ENCODE measurements around the gene ADPRHL1.
"Not testable (repeated sequence)": the region's sequence is repeated elsewhere in the genome, so short reads cannot be mapped to it uniquely, and the experiment has no call there.

The ADPRHL1 gene

DNA sequence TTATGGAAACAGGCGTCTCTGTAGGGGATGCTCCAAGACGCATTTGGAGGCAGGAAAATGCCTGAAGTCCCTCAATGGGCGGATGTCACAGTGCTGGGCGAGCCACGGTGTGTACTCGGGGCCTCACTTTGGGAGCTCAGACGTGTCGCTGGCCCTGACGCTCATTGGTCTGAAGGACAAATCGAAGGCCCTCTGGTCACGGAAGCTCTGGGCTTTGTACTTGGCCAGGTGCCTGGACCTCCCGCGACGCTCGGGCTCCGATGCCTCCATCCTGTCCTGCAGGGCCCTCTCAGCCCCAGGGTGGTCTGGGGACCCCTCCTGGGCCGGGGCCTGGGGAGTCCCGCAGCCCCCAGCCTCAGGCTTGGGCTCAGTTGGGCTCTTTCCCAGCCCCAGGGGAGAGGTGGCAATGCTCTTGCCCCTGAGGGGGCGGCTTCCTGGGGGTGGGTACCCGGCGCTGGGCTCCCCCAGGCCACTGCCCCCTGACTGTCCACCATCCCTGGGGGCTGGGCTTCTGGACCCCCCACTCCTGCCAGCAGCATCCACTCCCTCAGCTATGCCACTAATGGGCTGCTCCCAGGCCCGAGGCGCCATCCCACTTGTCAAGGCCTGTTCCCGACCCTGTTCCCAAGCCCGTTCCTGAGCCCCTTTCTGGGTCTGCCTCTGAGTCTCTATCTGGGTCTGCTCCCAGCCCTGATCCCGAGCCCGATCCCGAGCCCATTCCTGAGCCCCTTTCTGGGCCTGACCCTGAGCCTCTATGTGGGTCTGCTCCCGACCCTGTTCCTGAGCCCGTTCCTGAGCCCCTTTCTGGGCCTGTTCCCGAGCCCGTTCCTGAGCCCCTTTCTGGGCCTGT is 49.8 kb downstream of the ADPRHL1 start:
- DNase-seq (no peak), ATAC-seq (no peak)
- Mint-ChIP-seq H3K27me3 (peaks cover 3% of the 10 kb centered on the region), H3K36me3 (ENCODE audit: low read depth) (no peaks in the 10 kb centered on the region), H3K27ac (no peak overlapping the region), H3K4me3 (no peak overlapping the region), H3K9me3 (no peaks in the 10 kb centered on the region), H3K4me1 (no peaks in the 10 kb centered on the region)

DNA sequence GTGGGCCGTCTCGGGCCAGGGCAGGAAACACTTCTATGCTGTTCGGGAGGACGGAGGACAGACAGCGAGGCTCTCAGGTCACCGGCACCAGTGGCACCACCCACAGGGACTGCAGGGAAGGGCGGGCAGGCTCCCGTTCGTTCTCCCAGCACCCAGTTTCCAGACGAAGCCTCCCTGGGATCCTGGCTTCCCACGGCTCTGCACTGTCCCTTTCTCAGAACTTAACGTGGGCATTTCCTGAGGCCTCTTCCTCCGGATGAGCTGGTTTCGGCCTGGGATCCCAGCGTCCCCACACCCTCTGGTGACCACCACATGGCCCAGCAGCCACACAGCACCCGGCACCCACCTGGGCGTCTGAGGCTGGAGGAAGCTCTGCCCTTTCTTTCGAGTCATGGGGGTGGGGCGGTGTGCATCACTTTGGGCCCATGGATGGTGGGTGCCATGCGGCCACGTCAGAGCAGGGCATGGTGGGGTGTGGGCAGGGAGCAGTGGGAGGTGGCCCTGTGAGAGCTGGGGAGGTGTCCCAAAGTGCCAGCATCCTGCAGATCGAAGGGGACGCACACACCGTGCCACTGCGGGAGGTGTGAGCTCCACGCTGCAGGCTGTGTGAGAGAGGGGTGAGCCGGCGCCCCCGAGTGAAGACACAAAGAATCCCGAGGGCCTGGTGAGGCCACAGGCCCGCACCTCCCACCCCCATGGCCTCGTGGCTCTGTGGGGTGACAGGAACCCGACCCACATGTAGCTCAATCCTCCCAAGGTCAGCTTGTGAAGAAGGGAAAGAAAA is 50.6 kb downstream of the ADPRHL1 start:
- DNase-seq = no peak
- no peak overlapping the region for H3K4me3 Mint-ChIP-seq
- no peak for ATAC-seq
- no peaks in the 10 kb centered on the region for H3K27me3 Mint-ChIP-seq
- H3K27ac Mint-ChIP-seq = no peak overlapping the region
- no peaks in the 10 kb centered on the region for H3K36me3 Mint-ChIP-seq (ENCODE audit: low read depth)
- no peaks in the 10 kb centered on the region for H3K9me3 Mint-ChIP-seq
- H3K4me1 Mint-ChIP-seq = no peaks in the 10 kb centered on the region

DNA sequence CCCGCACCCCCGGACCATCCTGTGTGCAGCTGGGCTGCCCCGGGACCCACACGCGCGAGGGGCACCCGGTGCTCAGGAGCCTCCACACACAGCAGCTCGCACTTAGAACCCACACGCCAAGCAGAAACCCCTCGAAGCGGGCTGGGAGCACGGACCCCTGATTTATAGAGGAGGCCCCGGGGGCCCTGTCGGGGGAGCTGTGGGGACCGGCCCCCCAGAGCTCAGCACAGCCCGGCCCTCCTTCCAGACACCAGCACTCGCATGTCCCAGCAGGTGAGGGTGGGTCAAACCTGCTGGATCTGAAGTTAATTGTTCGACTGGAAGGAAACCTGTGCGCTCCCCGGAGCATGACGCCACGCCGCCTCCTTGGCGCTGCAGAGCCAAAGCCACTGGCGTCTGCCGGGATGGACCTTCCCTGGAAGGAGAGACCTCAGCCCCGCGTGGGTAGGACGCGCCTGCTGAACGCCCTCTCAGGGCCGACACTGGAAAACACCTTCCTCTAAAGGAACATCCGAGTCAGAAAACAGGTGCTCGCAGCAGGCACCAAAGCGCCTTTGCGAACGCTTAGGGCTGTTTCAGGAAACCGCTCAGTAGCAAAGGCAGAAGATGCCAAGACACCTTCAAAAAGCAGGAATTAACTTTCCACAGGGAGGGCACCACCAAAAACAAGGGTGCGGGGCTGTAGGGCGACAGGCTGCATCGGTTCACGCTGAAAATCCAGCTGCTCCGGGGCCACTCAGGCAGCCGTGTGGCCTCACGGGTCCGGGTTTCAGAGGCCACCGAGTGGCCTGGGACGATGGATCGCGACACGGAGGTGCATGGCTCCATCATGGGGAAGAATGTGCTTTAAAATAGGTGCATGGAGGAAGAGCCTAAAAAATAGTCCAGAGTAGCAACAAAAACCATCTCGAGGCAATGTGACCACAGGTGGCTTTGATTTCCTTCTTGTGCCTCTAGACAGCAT is 51.6 kb downstream of the ADPRHL1 start:
- H3K36me3 Mint-ChIP-seq (ENCODE audit: low read depth) = no peaks in the 10 kb centered on the region
- no peak for ATAC-seq
- no peaks in the 10 kb centered on the region for H3K9me3 Mint-ChIP-seq
- H3K27me3 Mint-ChIP-seq = no peaks in the 10 kb centered on the region
- no peaks in the 10 kb centered on the region for H3K4me1 Mint-ChIP-seq
- H3K27ac Mint-ChIP-seq = no peak overlapping the region
- no peak overlapping the region for H3K4me3 Mint-ChIP-seq
- no peak for DNase-seq

GRCh38 chr13:113400621-113401451 is 52.5 kb downstream of the ADPRHL1 start:
- no peak for DNase-seq
- H3K36me3 Mint-ChIP-seq (ENCODE audit: low read depth) = no peaks in the 10 kb centered on the region
- H3K27ac Mint-ChIP-seq = no peak overlapping the region
- H3K9me3 Mint-ChIP-seq = no peaks in the 10 kb centered on the region
- no peaks in the 10 kb centered on the region for H3K4me1 Mint-ChIP-seq
- no peaks in the 10 kb centered on the region for H3K27me3 Mint-ChIP-seq
- no peak for ATAC-seq
- no peak overlapping the region for H3K4me3 Mint-ChIP-seq

DNA sequence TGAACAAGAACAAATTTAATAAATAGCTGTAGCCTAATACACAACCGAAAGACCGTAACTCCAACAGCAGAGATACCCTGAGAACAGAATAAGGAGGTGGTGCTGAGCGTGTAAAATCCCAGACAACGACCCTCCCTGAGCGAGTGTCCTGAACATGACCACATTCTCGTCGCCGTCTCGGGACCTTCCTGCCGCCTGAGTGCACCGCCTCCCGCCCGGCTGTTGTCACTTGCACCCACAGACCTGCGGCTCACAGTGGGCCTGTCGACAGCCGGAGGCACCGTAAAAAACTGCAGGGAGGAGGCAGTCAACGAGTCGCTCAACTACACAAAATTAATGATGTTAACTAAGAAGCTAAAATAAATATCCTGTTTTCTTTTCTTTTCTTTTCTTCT is 53.5 kb downstream of the ADPRHL1 start:
- H3K36me3 Mint-ChIP-seq (ENCODE audit: low read depth) = no peaks in the 10 kb centered on the region
- no peak overlapping the region for H3K4me3 Mint-ChIP-seq
- H3K4me1 Mint-ChIP-seq = no peaks in the 10 kb centered on the region
- DNase-seq (no peak), ATAC-seq (no peak)
- no peaks in the 10 kb centered on the region for H3K27me3 Mint-ChIP-seq
- no peaks in the 10 kb centered on the region for H3K9me3 Mint-ChIP-seq
- H3K27ac Mint-ChIP-seq = no peak overlapping the region

DNA sequence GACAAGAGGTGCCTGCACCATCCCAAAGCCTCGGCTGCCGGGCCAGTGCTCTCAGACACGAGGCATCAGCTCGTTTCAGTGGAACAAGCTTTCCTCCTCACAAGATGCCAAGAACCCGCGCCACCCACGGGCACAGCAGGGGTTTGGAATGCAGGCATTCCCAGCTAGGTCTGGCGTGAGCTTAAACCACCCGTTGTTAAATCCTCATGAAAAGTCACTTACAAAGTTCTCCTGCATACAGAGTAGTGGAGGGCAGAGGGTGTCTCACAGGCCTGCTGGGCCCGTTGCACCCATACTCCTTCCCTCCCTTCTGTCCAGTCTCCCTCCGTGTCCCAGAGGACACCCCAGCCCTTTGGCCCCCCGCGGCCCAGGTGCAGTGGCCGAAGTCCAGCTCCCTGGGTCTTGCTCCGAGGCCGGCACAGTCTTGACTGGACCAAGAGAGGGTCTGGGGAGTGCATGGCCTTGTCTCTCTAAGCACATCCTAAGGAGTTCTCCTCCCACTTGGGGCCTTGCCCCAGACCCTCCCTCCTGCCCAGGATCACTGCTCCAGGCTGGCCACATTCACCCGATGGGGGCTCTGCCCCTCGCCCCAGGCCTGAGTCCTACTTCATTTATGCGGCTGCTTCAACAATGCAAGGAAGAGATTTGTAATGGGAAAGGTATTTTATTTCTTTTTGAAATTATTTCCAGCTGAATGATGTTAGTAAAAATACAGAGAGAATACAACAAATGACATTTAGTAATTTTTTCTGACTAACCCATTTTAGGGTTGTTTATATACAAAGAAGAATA is 54.1 kb downstream of the ADPRHL1 start:
- Mint-ChIP-seq H3K9me3 (no peaks in the 10 kb centered on the region), H3K27ac (no peak overlapping the region), H3K4me3 (no peak overlapping the region), H3K27me3 (no peaks in the 10 kb centered on the region), H3K4me1 (peaks cover 3% of the 10 kb centered on the region), H3K36me3 (ENCODE audit: low read depth) (no peaks in the 10 kb centered on the region)
- DNase-seq (no peak), ATAC-seq (no peak)

DNA sequence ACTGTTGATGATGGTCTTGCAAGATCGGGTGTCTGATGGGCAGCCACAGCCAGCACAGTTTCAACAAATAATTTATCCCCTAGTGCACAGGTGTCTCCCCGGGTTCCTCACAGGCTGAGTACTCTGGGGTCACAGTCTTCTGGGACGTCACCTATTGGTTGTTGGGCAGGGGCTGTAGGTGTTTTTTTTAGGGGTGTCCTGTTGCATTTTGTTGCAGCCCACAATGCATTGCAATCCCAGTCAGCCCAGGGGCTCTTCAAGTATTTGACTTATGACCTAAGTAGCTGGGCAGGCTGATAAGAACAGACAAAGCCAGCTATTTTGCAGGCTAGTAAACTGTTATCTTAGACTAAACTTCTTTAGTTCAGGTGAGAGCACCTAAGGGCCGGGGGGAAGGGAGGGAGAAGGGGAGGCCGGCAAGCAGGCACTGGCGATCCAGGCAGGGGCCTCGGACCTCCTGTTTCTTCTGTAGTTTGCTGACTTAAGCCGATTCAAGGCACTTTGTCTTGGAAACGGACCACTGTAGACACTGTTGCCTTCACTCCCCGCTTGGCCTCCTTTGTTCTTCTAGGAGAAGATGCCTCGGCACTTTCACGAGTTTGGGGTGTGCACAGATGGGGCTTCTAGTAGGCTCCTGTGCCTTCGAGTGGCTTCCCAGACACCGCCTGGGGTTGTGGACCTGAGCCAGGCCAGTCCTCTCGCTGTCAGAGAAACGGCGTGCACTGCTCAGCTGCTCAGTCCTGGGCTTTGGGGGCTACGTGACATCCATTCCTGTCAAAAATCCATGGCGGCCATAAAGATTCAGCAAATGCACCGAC is 55.5 kb downstream of the ADPRHL1 start:
- Mint-ChIP-seq H3K27me3 (no peaks in the 10 kb centered on the region), H3K9me3 (no peaks in the 10 kb centered on the region), H3K36me3 (ENCODE audit: low read depth) (no peaks in the 10 kb centered on the region), H3K4me3 (no peak overlapping the region), H3K27ac (no peak overlapping the region), H3K4me1 (peaks cover 7% of the 10 kb centered on the region)
- ATAC-seq (no peak), DNase-seq (no peak)

- ATAC-seq (no peak), DNase-seq (no peak)
- Mint-ChIP-seq H3K27ac (no peak overlapping the region), H3K27me3 (no peaks in the 10 kb centered on the region), H3K4me3 (peak overlapping the region; percentile 14), H3K4me1 (peaks cover 7% of the 10 kb centered on the region), H3K36me3 (ENCODE audit: low read depth) (no peaks in the 10 kb centered on the region), H3K9me3 (no peaks in the 10 kb centered on the region)
These were observed 59.0 kb downstream of the ADPRHL1 start for GRCh38 chr13:113394339-113394640.

DNA sequence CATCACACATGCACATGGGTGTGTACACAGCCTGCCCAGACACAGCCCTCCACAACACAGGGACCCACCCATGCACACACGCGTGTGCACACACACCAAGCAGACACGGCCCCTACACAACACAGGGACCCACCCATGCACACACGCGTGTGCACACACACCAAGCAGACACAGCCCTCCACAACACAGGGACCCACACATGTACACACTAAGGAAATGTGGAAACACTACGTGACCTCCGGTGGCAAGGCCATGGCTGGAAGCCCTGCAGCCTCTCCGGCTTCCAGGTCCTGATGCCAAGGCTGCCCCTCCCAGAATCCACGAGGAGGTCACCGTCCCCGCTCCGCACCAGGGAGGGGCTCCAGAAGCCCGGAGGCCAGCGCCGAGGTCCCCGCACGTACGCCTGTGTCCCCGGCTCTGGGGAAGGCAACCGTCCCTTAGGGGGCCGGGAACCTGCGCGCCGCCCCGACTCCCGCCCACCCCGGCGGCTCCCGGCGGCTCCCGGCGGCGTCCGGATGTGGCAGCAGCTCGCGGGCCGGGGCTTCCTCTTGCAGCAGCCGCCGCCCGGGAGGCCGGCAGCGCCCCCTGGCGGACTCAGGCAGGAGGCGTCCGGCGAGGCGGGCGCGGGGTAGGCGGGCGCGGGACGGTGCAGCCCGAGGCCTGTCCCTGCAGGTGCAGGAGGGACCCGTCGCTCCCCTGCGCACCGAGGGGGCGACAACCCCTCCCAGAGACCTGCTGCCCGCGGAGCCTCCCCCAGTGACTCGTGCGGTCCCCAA is 59.5 kb downstream of the ADPRHL1 start:
- H3K27me3 Mint-ChIP-seq = no peaks in the 10 kb centered on the region
- peaks cover 7% of the 10 kb centered on the region for H3K4me1 Mint-ChIP-seq
- peak; percentile 95 for ATAC-seq
- H3K27ac Mint-ChIP-seq = peak overlapping the region; percentile 87
- no peaks in the 10 kb centered on the region for H3K36me3 Mint-ChIP-seq (ENCODE audit: low read depth)
- DNase-seq = peak; percentile 85
- H3K4me3 Mint-ChIP-seq = peak overlapping the region; percentile 94
- no peaks in the 10 kb centered on the region for H3K9me3 Mint-ChIP-seq

DNA sequence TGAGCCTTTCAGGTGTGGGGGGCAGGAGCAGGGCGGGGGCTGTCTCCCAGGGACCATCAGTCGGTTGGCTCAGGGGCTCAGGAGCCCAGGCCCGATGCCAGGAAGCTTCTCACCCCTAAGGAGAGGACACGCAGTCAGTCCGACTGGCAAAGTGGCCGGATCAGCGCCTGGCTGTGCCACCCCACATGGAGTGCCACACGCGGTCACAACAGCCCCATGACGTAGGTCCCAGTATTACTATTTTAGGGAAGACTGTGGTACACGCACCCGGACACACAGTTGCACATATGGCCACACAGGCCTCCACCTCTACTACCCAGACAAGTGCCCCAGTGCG is 60.1 kb downstream of the ADPRHL1 start:
- Mint-ChIP-seq H3K9me3 (no peaks in the 10 kb centered on the region), H3K4me3 (peak overlapping the region; percentile 94), H3K36me3 (ENCODE audit: low read depth) (no peaks in the 10 kb centered on the region), H3K4me1 (peaks cover 7% of the 10 kb centered on the region), H3K27me3 (no peaks in the 10 kb centered on the region), H3K27ac (peak overlapping the region; percentile 87)
- DNase-seq (no peak), ATAC-seq (no peak)

- Mint-ChIP-seq H3K4me1 (peaks cover 7% of the 10 kb centered on the region), H3K4me3 (no peak overlapping the region), H3K9me3 (peaks cover 16% of the 10 kb centered on the region), H3K27me3 (no peaks in the 10 kb centered on the region), H3K36me3 (ENCODE audit: low read depth) (no peaks in the 10 kb centered on the region), H3K27ac (no peak overlapping the region)
- no peak for DNase-seq
- no peak for ATAC-seq
These were observed 62.3 kb downstream of the ADPRHL1 start for GRCh38 chr13:113390874-113391497.

DNA sequence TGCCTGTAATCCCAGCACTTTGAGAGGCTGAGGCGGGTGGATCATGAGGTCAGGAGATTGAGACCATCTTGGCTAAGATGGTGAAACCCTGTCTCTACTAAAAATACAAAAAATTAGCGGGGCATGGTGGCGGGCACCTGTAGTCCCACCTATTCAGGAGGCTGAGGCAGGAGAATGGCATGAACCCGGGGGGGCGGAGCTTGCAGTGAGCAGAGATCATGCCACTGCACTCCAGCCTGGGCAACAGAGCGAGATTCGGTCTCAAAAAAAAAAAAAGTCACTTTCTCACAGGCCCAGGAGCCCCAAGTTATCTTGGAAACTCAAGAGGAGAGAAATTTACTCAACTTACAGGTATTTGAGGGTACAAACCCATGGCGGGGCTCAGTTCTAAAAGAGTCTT is 63.7 kb downstream of the ADPRHL1 start:
- H3K9me3 Mint-ChIP-seq = peaks cover 24% of the 10 kb centered on the region
- H3K4me3 Mint-ChIP-seq; H3K27me3 Mint-ChIP-seq; DNase-seq; H3K27ac Mint-ChIP-seq; H3K36me3 Mint-ChIP-seq (ENCODE audit: low read depth); ATAC-seq: not testable (repeated sequence)
- peaks cover 13% of the 10 kb centered on the region for H3K4me1 Mint-ChIP-seq
